ENCODE measurements around the gene FOXP1. TPM values are rescaled to one million over a fixed set of nuclear protein-coding genes. Genes with fewer than 3 reads are reported as not detected.

FOXP1 gene
- total RNA-seq, 1 experiment from 2014 or later, result 75.3 TPM

DNA sequence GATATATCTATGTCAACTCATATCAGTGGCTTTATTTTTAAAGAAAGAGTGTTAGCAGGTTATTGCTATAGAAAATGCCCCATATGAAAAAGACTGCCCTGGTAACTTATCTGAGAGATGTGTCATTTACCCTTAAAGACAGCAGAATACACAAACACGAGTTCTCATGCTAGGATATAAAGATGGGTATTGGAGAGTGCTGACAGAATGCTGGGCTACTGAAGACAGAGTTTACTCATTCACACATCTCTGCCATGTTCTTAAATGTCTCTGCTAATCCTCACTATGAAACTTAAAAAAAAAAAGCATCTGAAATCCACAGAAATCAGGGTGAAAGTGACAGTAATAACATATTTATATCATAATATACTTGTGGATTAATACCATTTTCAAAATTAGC lies 126.7 kb downstream of the FOXP1 start:
- Histone ChIP-seq H2BK12ac (ENCODE audit: insufficient read length, low read depth, low read length) (no peak overlapping the region), H3K4ac (ENCODE audit: low read depth, low read length) (no peak overlapping the region), H3K79me1 (ENCODE audit: insufficient read depth, low read depth, low read length, poor library complexity, severe bottlenecking) (no peaks in the 10 kb centered on the region), H3K23ac (ENCODE audit: insufficient read length, low read depth, low read length) (no peak overlapping the region), H3K9ac (ENCODE audit: extremely low read depth, insufficient read length, low read length) (no peak overlapping the region), H4K8ac (replicated peaks; ENCODE audit: insufficient read length, low read depth, low read length) (no peak overlapping the region), H3K4me2 (ENCODE audit: insufficient read depth, insufficient read length, low read length) (no peak overlapping the region), H3K18ac (ENCODE audit: insufficient read length, low read depth, low read length) (no peak overlapping the region), H2BK15ac (ENCODE audit: low read depth, low read length) (no peak overlapping the region), H3K14ac (ENCODE audit: insufficient read depth, low read length) (no peak overlapping the region), H2AFZ (ENCODE audit: low read length) (no peak overlapping the region), H3K9me3 (ENCODE audit: control insufficient read depth, low read depth, low read length) (no peaks in the 10 kb centered on the region), H2AK5ac (ENCODE audit: insufficient read length, low read length) (no peak overlapping the region), H3K27me3 (ENCODE audit: insufficient read depth, low read length) (no peaks in the 10 kb centered on the region), H2BK120ac (ENCODE audit: low read depth, low read length, poor library complexity, severe bottlenecking) (no peak overlapping the region), H4K91ac (ENCODE audit: insufficient read length, low read depth, low read length) (no peak overlapping the region), H3K27ac (ENCODE audit: insufficient read length, low read depth, low read length) (no peak overlapping the region), H3K56ac (ENCODE audit: insufficient read length, low read depth, low read length) (no peak overlapping the region), H3K4me1 (ENCODE audit: insufficient read depth, low read length) (peaks cover 4% of the 10 kb centered on the region; the same call in 1 of the 2 replicates), H4K20me1 (ENCODE audit: control insufficient read depth, insufficient read depth, insufficient read length) (no peaks in the 10 kb centered on the region), H2BK5ac (ENCODE audit: insufficient read length, low read length) (no peak overlapping the region), H3K79me2 (ENCODE audit: insufficient read depth, low read length) (no peaks in the 10 kb centered on the region), H2BK20ac (ENCODE audit: low read depth, low read length, poor library complexity, severe bottlenecking) (no peak overlapping the region), H3K23me2 (ENCODE audit: insufficient read length, low read depth, low read length, poor library complexity, severe bottlenecking) (no peaks in the 10 kb centered on the region), H4K5ac (ENCODE audit: insufficient read length, low read depth, low read length) (no peak overlapping the region), H3T11ph (ENCODE audit: low read length) (no peak overlapping the region)
- Mint-ChIP-seq H3K36me3 (ENCODE audit: insufficient read depth in 1 of 3, low read depth in 3 of 3) (no peaks in the 10 kb centered on the region), H3K4me3 (no peak overlapping the region), H3K4me1 (peaks cover 8 to 37% of the 10 kb centered on the region in 2 experiments; a peak in 3 of 4 replicates), H3K27ac (no peak overlapping the region), H3K27me3 (ENCODE audit: low read depth) (no peaks in the 10 kb centered on the region), H3K9me3 (no peaks in the 10 kb centered on the region)
- WGBS (ENCODE audit: extremely low coverage, insufficient read length, low lambda C conversion rate), result no CpG with 5 or more reads among the region's 1 CpG
- DNase-seq, result no peak
- TF ChIP-seq CTCF (conservative IDR thresholded peaks at IDR 0.05), result no peak

All from H9 (cell line).